AG09319 (cell line): Measurements from ENCODE around the gene POLR2A.

Experiments used
- DNase-seq: peaks from one replicate; pipeline ENCODE4 v3.0.0-alpha.2; 2010; ENCODE audit warnings: low read depth; ENCODE audit errors: extremely low read depth
- TF ChIP-seq, protein P1 (sequence below): IDR thresholded peaks from 2 replicates; pipeline ENCODE4 v1.5.1; 2011; ENCODE audit warnings: low read depth, mild to moderate bottlenecking, inconsistent platforms, low read length, moderate library complexity

The POLR2A gene

GRCh38 chr17:7444682-7445618, 39.2 kb upstream of the POLR2A start, which contains the start of gene CHRNB1:
Gene CHRNB1, plus strand, starts transcription at chr17:7445061. Its CDS starts 67 bp downstream, at chr17:7445128.
- no peak for DNase-seq
- TF ChIP-seq, protein P1, sequence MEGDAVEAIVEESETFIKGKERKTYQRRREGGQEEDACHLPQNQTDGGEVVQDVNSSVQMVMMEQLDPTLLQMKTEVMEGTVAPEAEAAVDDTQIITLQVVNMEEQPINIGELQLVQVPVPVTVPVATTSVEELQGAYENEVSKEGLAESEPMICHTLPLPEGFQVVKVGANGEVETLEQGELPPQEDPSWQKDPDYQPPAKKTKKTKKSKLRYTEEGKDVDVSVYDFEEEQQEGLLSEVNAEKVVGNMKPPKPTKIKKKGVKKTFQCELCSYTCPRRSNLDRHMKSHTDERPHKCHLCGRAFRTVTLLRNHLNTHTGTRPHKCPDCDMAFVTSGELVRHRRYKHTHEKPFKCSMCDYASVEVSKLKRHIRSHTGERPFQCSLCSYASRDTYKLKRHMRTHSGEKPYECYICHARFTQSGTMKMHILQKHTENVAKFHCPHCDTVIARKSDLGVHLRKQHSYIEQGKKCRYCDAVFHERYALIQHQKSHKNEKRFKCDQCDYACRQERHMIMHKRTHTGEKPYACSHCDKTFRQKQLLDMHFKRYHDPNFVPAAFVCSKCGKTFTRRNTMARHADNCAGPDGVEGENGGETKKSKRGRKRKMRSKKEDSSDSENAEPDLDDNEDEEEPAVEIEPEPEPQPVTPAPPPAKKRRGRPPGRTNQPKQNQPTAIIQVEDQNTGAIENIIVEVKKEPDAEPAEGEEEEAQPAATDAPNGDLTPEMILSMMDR: no peak

- TF ChIP-seq, protein P1: no peak
- DNase-seq: no peak
Observed at GRCh38 chr17:7445619-7445968, 38.6 kb upstream of the POLR2A start.

- TF ChIP-seq, protein P1: no peak
- no peak for DNase-seq
Observed at GRCh38 chr17:7448461-7448860, 35.7 kb upstream of the POLR2A start.

DNA sequence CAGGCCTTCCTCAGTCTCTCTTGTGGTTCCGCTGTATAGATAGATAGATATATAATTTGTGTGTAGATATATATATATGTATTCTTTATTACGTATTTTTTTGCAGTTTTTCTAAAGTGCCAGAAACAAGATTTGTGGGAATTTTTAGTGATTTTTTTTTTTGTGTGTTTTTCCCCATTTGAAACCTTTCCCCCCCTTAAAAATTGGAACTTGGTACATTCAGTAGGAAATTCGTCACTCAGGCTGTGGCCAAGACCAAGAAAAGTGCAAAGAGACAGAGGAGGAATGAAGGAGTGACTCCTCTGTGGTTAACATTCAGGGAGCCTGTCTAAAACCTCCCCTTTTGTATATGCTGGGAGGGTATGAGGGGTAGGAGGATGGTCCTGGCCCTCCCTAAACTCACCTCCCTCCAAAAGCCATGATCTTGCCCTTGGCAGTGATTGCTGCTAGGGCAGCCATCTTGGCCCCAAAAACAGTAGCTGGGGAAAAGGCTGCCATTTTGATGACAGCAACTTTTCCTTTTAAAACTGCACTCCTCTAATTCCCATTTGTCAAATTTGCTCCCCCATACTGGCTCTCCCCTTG, 24.1 kb upstream of the POLR2A start:
- DNase-seq: no peak

GRCh38 chr17:7460850-7461660, 23.1 kb upstream of the POLR2A start:
- TF ChIP-seq, protein P1: no peak
- DNase-seq: no peak

More for the DNA sequence above, 24.1 kb upstream of the POLR2A start:
- TF ChIP-seq, protein P1: no peak

GRCh38 chr17:7462474-7463371, 21.4 kb upstream of the POLR2A start:
- DNase-seq: no peak
- TF ChIP-seq, protein P1: no peak
